BE2C (cell line): Measurements from ENCODE around the gene MYO5B.

Source experiments
- DNase-seq: peaks from one replicate; pipeline ENCODE4 v3.0.0-alpha.2; 2020
- H3K27me3 ChIP-seq: fragments of 250-450 bp; sonication (Bioruptor Pico); 2 replicates; pipeline ENCODE4 v1.5.1; 2020; ENCODE audit warnings: mild to moderate bottlenecking
- H3K36me3 ChIP-seq: fragments of 250-450 bp; sonication (Bioruptor Pico); 2 replicates; pipeline ENCODE4 v1.5.1; 2020; ENCODE audit warnings: mild to moderate bottlenecking
- H3K4me1 ChIP-seq: fragments of 250-450 bp; sonication (Bioruptor Pico); 2 replicates; pipeline ENCODE4 v1.5.1; 2020
- H3K4me3 ChIP-seq: 2 replicates; pipeline ENCODE4 v1.5.1; 2011; ENCODE audit warnings: low read depth, low read length
- H3K9me3 ChIP-seq: fragments of 250-450 bp; sonication (Bioruptor Pico); 2 replicates; pipeline ENCODE4 v1.5.1; 2020
- CTCF ChIP-seq: IDR thresholded peaks from 2 replicates; pipeline ENCODE4 v1.5.1; 2012; ENCODE audit warnings: mild to moderate bottlenecking, low read depth, low read length

Gene MYO5B

GRCh38 chr18:50008306-50008705, 186.6 kb downstream of the MYO5B start:
- no peak overlapping the region for H3K4me3 ChIP-seq
- DNase-seq = no peak
- no peaks in the 10 kb centered on the region for H3K9me3 ChIP-seq
- H3K36me3 ChIP-seq = no peaks in the 10 kb centered on the region
- TF ChIP-seq CTCF = no peak
- H3K27me3 ChIP-seq = no peaks in the 10 kb centered on the region
- no peaks in the 10 kb centered on the region for H3K4me1 ChIP-seq

GRCh38 chr18:50006470-50007046, 188.4 kb downstream of the MYO5B start:
- H3K36me3 ChIP-seq = no peaks in the 10 kb centered on the region
- no peaks in the 10 kb centered on the region for H3K9me3 ChIP-seq
- TF ChIP-seq CTCF = no peak
- DNase-seq = no peak
- H3K27me3 ChIP-seq = no peaks in the 10 kb centered on the region
- H3K4me1 ChIP-seq = no peaks in the 10 kb centered on the region
- no peak overlapping the region for H3K4me3 ChIP-seq

- Histone ChIP-seq H3K27me3 (no peaks in the 10 kb centered on the region), H3K4me3 (no peak overlapping the region), H3K4me1 (no peaks in the 10 kb centered on the region), H3K9me3 (no peaks in the 10 kb centered on the region), H3K36me3 (no peaks in the 10 kb centered on the region)
- DNase-seq = no peak
- no peak for TF ChIP-seq CTCF
These were observed 190.9 kb downstream of the MYO5B start for GRCh38 chr18:50004013-50004412.

- DNase-seq = no peak
- H3K36me3 ChIP-seq = no peaks in the 10 kb centered on the region
- H3K9me3 ChIP-seq = no peaks in the 10 kb centered on the region
- no peaks in the 10 kb centered on the region for H3K4me1 ChIP-seq
- TF ChIP-seq CTCF = no peak
- H3K4me3 ChIP-seq = no peak overlapping the region
- H3K27me3 ChIP-seq = no peaks in the 10 kb centered on the region
These were observed 192.2 kb downstream of the MYO5B start for GRCh38 chr18:50002781-50003180.

GRCh38 chr18:50000227-50000626, 194.7 kb downstream of the MYO5B start:
- no peaks in the 10 kb centered on the region for H3K4me1 ChIP-seq
- no peaks in the 10 kb centered on the region for H3K27me3 ChIP-seq
- no peak for DNase-seq
- H3K36me3 ChIP-seq = no peaks in the 10 kb centered on the region
- TF ChIP-seq CTCF = no peak
- H3K9me3 ChIP-seq = no peaks in the 10 kb centered on the region
- H3K4me3 ChIP-seq = no peak overlapping the region

- Histone ChIP-seq H3K36me3 (no peaks in the 10 kb centered on the region), H3K4me1 (no peaks in the 10 kb centered on the region), H3K9me3 (no peaks in the 10 kb centered on the region), H3K27me3 (no peaks in the 10 kb centered on the region), H3K4me3 (no peak overlapping the region)
- TF ChIP-seq CTCF = no peak
- no peak for DNase-seq
These were observed 195.8 kb downstream of the MYO5B start for GRCh38 chr18:49999128-49999527.
